Measurements from ENCODE around the gene SLC4A5. TPM values are rescaled to one million over a fixed set of nuclear protein-coding genes. Genes with fewer than 3 reads are reported as not detected.

SLC4A5 gene
- total RNA-seq, 4 donors from 2014 or later = 2.2 to 8.7 (median 5.1) TPM

DNA sequence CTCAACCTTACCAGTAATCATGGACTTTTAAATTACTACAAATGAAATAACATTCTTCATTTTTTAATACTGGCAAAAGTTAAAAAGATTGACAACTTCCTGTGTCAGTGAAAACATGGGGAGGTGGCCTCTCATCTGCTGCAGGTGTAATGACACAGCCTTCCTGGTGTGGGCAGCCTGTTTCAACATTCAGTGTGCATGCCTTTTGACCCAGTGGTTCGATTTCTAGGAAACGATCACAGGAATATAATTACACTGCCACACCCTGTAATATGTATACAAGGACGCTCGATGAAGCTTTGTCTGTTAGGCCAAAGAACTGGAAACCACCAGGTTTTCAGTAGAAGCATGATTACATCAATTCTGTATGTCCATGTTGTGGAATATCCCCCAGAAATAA lies 76.1 kb downstream of the SLC4A5 start:
- TF ChIP-seq, protein P1, sequence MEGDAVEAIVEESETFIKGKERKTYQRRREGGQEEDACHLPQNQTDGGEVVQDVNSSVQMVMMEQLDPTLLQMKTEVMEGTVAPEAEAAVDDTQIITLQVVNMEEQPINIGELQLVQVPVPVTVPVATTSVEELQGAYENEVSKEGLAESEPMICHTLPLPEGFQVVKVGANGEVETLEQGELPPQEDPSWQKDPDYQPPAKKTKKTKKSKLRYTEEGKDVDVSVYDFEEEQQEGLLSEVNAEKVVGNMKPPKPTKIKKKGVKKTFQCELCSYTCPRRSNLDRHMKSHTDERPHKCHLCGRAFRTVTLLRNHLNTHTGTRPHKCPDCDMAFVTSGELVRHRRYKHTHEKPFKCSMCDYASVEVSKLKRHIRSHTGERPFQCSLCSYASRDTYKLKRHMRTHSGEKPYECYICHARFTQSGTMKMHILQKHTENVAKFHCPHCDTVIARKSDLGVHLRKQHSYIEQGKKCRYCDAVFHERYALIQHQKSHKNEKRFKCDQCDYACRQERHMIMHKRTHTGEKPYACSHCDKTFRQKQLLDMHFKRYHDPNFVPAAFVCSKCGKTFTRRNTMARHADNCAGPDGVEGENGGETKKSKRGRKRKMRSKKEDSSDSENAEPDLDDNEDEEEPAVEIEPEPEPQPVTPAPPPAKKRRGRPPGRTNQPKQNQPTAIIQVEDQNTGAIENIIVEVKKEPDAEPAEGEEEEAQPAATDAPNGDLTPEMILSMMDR (IDR thresholded peaks at IDR 0.05; ENCODE audit: low read depth) = no peak

- TF ChIP-seq, protein P1 (IDR thresholded peaks at IDR 0.05; ENCODE audit: low read depth) = no peak
Observed at GRCh38 chr2:74264281-74264680, 78.9 kb downstream of the SLC4A5 start.

- TF ChIP-seq, protein P1 (IDR thresholded peaks at IDR 0.05; ENCODE audit: low read depth) = no peak
Observed at GRCh38 chr2:74262681-74263080, 80.5 kb downstream of the SLC4A5 start.

GRCh38 chr2:74261204-74261864 lies 81.9 kb downstream of the SLC4A5 start:
- TF ChIP-seq, protein P1 (IDR thresholded peaks at IDR 0.05; ENCODE audit: low read depth) = no peak

DNA sequence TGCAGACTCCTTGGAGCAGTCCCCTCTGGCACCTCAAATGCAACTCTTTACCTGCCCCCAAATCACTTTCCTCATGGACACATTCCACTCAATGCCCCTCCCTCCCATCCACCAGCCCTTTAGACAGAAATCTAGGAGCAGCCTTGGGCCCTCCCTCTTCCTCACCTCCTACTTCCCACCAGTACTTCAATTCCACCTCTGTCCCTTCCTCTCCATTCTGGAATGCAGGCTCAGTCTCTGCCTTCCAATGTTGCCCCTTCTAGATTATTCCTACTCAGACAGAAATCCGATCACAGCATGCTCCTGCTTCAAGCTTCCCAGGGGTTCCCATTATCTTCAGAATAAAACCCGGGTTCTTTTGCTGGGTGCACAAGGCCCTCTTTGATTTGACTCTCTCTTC lies 82.7 kb downstream of the SLC4A5 start:
- TF ChIP-seq, protein P1 (IDR thresholded peaks at IDR 0.05; ENCODE audit: low read depth) = no peak

- TF ChIP-seq, protein P1 (IDR thresholded peaks at IDR 0.05; ENCODE audit: low read depth) = no peak
Observed at GRCh38 chr2:74259733-74260132, 83.5 kb downstream of the SLC4A5 start.

DNA sequence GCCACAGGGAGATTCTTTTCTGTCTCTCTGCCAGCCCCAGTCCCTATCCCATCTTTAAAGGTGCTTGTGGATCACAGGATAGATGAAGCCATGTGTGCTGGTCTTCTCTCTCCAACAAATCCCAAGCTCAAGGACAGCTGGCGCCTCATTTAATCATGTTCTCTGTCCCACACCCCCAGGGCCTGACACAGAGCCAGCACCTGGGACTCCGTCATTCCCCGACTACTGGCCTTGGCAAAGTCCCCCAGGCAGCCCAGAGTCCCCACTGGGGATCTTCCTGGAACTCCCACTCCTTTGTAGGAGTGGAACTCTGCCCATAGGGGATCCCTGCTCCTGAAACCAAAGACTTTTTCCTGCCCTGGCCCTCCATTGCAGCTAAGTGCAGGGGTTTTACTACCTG lies 84.0 kb downstream of the SLC4A5 start:
- TF ChIP-seq, protein P1 (IDR thresholded peaks at IDR 0.05; ENCODE audit: low read depth) = no peak
